DND-41 (cell line): Measurements from ENCODE around the gene MBD6.
"Not testable (repeated sequence)": the region's sequence is repeated elsewhere in the genome, so short reads cannot be mapped to it uniquely, and the experiment has no call there.

Source experiments
- CTCF ChIP-seq: IDR thresholded peaks from 2 replicates; pipeline ENCODE4 v1.5.1; 2012; ENCODE audit warnings: borderline replicate concordance, low read length, moderate library complexity, mild to moderate bottlenecking; ENCODE audit not compliant: poor library complexity, severe bottlenecking; ENCODE audit errors: extremely low read depth
- EZH2 ChIP-seq: IDR thresholded peaks from 3 replicates; pipeline ENCODE4 v1.6.1; 2012; ENCODE audit warnings: borderline replicate concordance, low read depth, mild to moderate bottlenecking, moderate library complexity, low read length, inconsistent platforms; ENCODE audit not compliant: severe bottlenecking

GRCh38 chr12:57507796-57508195 lies 14.8 kb upstream of the MBD6 start:
- not testable (repeated sequence) for TF ChIP-seq CTCF, EZH2
